ENCODE measurements around the gene PMFBP1. TPM values are rescaled to one million over a fixed set of nuclear protein-coding genes. Genes with fewer than 3 reads are reported as not detected.

The PMFBP1 gene
- total and polyA plus RNA-seq, 2 of the 4 experiments (the other 2 are of a cell fraction) = under 0.01 TPM; not detected in 1

DNA sequence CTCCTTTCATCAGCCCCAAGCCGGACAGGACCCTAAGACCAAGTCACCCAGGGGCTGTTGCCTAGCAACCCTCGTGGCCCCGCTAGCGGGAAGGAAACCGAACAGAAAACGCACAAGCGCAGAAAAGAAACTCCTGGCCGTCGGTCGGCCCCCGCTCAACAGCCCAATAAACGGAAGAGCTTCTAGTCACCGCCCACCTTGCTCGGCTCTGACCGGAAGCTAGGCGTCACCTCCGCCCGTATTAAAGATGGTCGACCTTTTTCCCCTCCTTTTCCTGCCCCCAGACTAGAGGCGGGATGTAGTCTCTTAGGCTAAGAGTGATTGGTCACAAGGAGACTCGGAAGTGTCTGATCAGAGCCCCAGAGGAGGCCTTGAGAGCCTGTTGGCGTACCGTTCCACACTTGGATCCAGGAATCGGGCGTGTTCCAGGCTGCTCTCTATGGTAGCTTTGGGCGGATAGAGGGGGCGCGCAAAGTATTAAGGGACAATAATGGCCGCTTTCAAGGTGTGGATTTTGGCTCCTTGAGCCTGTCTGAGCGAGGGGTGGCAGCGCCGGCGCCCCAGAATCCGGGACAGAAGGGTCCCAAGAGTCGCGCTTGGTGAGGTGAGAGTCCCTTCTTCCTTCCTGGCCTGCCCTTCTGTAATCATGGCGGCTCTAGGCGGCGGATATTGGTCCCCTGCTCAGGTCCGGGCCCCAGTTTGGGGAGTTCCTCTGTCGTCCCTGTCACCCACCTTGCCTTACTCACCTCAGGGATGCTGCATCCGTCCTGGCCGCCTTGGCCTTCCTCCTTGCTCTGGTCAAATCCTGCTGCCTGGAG, 78.3 kb downstream of the PMFBP1 start, which contains the start of the genes DHX38 and TXNL4B:
TSS of gene DHX38 (plus strand) at position 400 of the 818 bp plus-strand sequence. CDS start 2,311 bp downstream, outside the sequence.
TSS of gene TXNL4B (minus strand) at position 173 of the 818 bp plus-strand sequence. CDS start 2,871 bp downstream, outside the sequence.
- peaks cover 12 to 55% of the 10 kb centered on the region in 2 experiments for H3K79me1 ChIP-seq (ENCODE audit: low read depth in 1 of 2, low read length in 2 of 2)
- H3K36me3 ChIP-seq (ENCODE audit: control insufficient read depth, insufficient read depth, low read length) = peaks cover 27% of the 10 kb centered on the region
- in situ Hi-C loops (cut with MboI; ENCODE audit: low sequenced_read_pairs) (no loop called here), dilution Hi-C loops (cut with HindIII; ENCODE audit: low sequenced_read_pairs, unreplicated experiment) (no loop called here), intact Hi-C loops (cut with micrococcal nuclease) (loop anchor here (10.0 kb wide), 1 partner anchor 59 kb away; no protein-coding TSS in a partner anchor)
- no peaks in the 10 kb centered on the region; the same call in 1 of the 2 replicates for H4K20me1 ChIP-seq (ENCODE audit: insufficient read depth, low read length)
- whole genome bisulfite sequencing, 2 experiments (ENCODE audit: extremely low coverage in 2 of 2, insufficient read length in 1 of 2) = 1% methylated on average over 22 of the region's 43 CpGs; no CpG with 5 or more reads in 1 of the 2 experiments
- 0 out of 2 replicates have a peak within 1 kb of the TSS, but pooled peaks have one; percentile 9 for H2BK120ac ChIP-seq (ENCODE audit: low read depth, low read length)
- peak; percentile 98 for ATAC-seq (ENCODE audit: low read depth)
- no peak within 1 kb of the TSS; the same call in 1 of the 2 replicates for H3K18ac ChIP-seq (ENCODE audit: low read depth, low read length)
- POLR2A ChIA-PET (ENCODE audit: unreplicated experiment) = interaction anchor here (0.5 to 0.6 kb wide), 2 partner anchors 961 to 1324 kb away, joined by 5 to 6 read pairs; no protein-coding TSS in a partner anchor
- no peaks in the 10 kb centered on the region for H3K9me3 ChIP-seq (ENCODE audit: control insufficient read depth, insufficient read depth, low read length)
- peak within 1 kb of the TSS; percentile 88 for H3K4ac ChIP-seq (ENCODE audit: low read depth, low read length)
- H3K23ac ChIP-seq (ENCODE audit: low read depth, low read length) = peak within 1 kb of the TSS; percentile 91
- TSS peak; percentile 79 for BruUV-seq (replicated peaks)
- H3K27me3 ChIP-seq (ENCODE audit: control insufficient read depth, insufficient read depth, low read length) = no peaks in the 10 kb centered on the region
- H3K9ac ChIP-seq (ENCODE audit: low read depth, low read length) = peak within 1 kb of the TSS; percentile 99
- H3K27ac ChIP-seq (ENCODE audit: insufficient read depth, low read length) = peak within 1 kb of the TSS; percentile 80
- peak within 1 kb of the TSS; percentile 91 to 98 for H4K8ac ChIP-seq (ENCODE audit: low read depth in 2 of 2, low read length in 2 of 2)
- H3K4me3 ChIP-seq (ENCODE audit: insufficient read depth, low read depth, low read length) = peak within 1 kb of the TSS; percentile 96
- H2BK15ac ChIP-seq (ENCODE audit: low read depth, low read length) = no peak within 1 kb of the TSS
- peak within 1 kb of the TSS; percentile 84 for H3K14ac ChIP-seq (replicated peaks; ENCODE audit: low read depth, low read length)
- H3K4me2 ChIP-seq (ENCODE audit: low read depth, low read length) = peak within 1 kb of the TSS; percentile 94
- peak within 1 kb of the TSS; percentile 91 for H2AFZ ChIP-seq (replicated peaks; ENCODE audit: low read length, poor library complexity)
- no peak within 1 kb of the TSS for H2BK20ac ChIP-seq (ENCODE audit: low read depth, low read length)
- H3K9me1 ChIP-seq (ENCODE audit: insufficient read depth, low read length) = peaks cover 5% of the 10 kb centered on the region; the same call in 1 of the 2 replicates
- no peak for TF ChIP-seq BHLHE40 (IDR thresholded peaks at IDR 0.05; ENCODE audit: low read depth, low read length)
- TF ChIP-seq, protein P1, sequence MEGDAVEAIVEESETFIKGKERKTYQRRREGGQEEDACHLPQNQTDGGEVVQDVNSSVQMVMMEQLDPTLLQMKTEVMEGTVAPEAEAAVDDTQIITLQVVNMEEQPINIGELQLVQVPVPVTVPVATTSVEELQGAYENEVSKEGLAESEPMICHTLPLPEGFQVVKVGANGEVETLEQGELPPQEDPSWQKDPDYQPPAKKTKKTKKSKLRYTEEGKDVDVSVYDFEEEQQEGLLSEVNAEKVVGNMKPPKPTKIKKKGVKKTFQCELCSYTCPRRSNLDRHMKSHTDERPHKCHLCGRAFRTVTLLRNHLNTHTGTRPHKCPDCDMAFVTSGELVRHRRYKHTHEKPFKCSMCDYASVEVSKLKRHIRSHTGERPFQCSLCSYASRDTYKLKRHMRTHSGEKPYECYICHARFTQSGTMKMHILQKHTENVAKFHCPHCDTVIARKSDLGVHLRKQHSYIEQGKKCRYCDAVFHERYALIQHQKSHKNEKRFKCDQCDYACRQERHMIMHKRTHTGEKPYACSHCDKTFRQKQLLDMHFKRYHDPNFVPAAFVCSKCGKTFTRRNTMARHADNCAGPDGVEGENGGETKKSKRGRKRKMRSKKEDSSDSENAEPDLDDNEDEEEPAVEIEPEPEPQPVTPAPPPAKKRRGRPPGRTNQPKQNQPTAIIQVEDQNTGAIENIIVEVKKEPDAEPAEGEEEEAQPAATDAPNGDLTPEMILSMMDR (conservative IDR thresholded peaks at IDR 0.05; ENCODE audit: low read depth, low read length) = no peak
- TF ChIP-seq MAFK (IDR thresholded peaks at IDR 0.05; ENCODE audit: low read depth, low read length) = no peak
- TF ChIP-seq SMC3 (IDR thresholded peaks at IDR 0.05; ENCODE audit: low read depth, low read length) = no peak
- TF ChIP-seq MXI1 (IDR thresholded peaks at IDR 0.05; ENCODE audit: borderline replicate concordance, low read depth, low read length) = peak; percentile 40; the same call in 1 of the 2 replicates
- TF ChIP-seq FOS (IDR thresholded peaks at IDR 0.05; ENCODE audit: low read depth, low read length) = no peak
- TF ChIP-seq POLR2A (IDR thresholded peaks at IDR 0.05; ENCODE audit: low read depth, low read length) = peak; percentile 96
- TF ChIP-seq, protein P2, sequence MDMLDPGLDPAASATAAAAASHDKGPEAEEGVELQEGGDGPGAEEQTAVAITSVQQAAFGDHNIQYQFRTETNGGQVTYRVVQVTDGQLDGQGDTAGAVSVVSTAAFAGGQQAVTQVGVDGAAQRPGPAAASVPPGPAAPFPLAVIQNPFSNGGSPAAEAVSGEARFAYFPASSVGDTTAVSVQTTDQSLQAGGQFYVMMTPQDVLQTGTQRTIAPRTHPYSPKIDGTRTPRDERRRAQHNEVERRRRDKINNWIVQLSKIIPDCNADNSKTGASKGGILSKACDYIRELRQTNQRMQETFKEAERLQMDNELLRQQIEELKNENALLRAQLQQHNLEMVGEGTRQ (IDR thresholded peaks at IDR 0.05; ENCODE audit: low read depth, low read length) = peak; percentile 16; the same call in 1 of the 2 replicates
- TF ChIP-seq MAZ (IDR thresholded peaks at IDR 0.05; ENCODE audit: borderline replicate concordance, low read depth, low read length) = peak; percentile 81; the same call in 1 of the 2 replicates
- H3K4me1 ChIP-seq (ENCODE audit: control insufficient read depth, insufficient read depth, low read length) = 0 out of 2 replicates have a peak, but pooled peaks cover 2% of the 10 kb centered on the region
- H2AK5ac ChIP-seq (ENCODE audit: low read depth, low read length) = peak within 1 kb of the TSS; percentile 66; the same call in 1 of the 2 replicates
- CTCF ChIA-PET = interaction anchor here (0.9 to 1.6 kb wide), 2 partner anchors 10 to 29 kb away, joined by 3 read pairs; no protein-coding TSS in a partner anchor
- H3K56ac ChIP-seq (ENCODE audit: extremely low read depth, insufficient read depth, low read length) = peak within 1 kb of the TSS; percentile 75
- H2AK9ac ChIP-seq (replicated peaks; ENCODE audit: low read depth, low read length, poor library complexity) = peak within 1 kb of the TSS; percentile 62
- H4K91ac ChIP-seq (ENCODE audit: insufficient read depth, low read depth, low read length) = peak within 1 kb of the TSS; percentile 69
- H4K5ac ChIP-seq (ENCODE audit: low read depth, low read length) = peak within 1 kb of the TSS; percentile 94
- peak within 1 kb of the TSS; percentile 53 for H2BK5ac ChIP-seq (ENCODE audit: low read depth, low read length, poor library complexity, severe bottlenecking)
- DNase-seq = peak; percentile 99

Data from IMR-90 (cell line).